ENCODE measurements around the gene SPRTN. TPM values are rescaled to one million over a fixed set of nuclear protein-coding genes. Genes with fewer than 3 reads are reported as not detected.

SPRTN gene, protein sequence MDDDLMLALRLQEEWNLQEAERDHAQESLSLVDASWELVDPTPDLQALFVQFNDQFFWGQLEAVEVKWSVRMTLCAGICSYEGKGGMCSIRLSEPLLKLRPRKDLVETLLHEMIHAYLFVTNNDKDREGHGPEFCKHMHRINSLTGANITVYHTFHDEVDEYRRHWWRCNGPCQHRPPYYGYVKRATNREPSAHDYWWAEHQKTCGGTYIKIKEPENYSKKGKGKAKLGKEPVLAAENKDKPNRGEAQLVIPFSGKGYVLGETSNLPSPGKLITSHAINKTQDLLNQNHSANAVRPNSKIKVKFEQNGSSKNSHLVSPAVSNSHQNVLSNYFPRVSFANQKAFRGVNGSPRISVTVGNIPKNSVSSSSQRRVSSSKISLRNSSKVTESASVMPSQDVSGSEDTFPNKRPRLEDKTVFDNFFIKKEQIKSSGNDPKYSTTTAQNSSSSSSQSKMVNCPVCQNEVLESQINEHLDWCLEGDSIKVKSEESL
- 17.4 and 18.9 TPM in 2 replicates for total RNA-seq (2014; rRNA removed; shearing (Covaris generic); ENCODE audit: low replicate concordance)

DNA sequence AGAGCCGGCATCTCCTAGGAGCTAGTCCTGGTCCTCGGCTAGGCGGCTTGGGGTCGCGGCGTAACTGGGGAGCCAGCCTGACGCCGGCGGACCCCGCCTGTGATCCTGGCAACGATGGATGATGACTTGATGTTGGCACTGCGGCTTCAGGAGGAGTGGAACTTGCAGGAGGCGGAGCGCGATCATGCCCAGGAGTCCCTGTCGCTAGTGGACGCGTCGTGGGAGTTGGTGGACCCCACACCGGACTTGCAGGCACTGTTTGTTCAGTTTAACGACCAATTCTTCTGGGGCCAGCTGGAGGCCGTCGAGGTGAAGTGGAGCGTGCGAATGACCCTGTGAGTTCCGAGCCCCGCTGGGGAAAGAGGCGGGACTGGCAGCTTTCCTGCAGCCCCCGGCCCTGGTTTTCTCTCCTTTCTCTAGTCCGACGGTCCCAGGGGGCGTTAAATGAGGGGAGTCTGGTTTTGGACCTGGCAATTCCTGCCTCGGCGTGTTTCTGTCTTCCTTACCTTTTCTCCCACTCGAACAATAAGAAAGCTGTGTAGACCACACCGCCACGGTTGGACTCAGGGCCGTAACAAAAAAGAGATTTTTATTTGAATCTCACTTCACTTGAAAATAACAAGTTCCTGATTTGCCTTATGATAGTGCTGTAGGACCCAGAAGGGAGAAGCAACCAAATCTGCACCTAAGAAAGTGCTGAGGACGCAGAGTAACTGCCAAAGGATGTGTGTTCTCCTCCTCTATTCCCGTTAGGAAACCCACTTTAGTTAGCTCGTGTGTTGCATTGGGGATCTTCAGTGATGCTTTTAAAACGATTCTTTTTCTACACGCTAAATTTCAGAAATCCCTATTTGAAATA is at the start of gene SPRTN:
SPRTN (plus strand) TSS at position 24 of the 859 bp plus-strand sequence; CDS start at position 115, 91 bp downstream.
- Histone ChIP-seq H3K27me3 (ENCODE audit: low read length) (no peaks in the 10 kb centered on the region), H3K9me2 (replicated peaks; ENCODE audit: insufficient read depth, low read length) (no peaks in the 10 kb centered on the region), H3K27ac (ENCODE audit: low read length) (peak within 1 kb of the TSS; percentile 95), H3K4me2 (ENCODE audit: low read depth, low read length, poor library complexity, severe bottlenecking) (peak within 1 kb of the TSS; percentile 96), H3K9me3 (ENCODE audit: low read length) (no peaks in the 10 kb centered on the region), H3K79me2 (ENCODE audit: low read length) (peaks cover 89% of the 10 kb centered on the region), H3K36me3 (ENCODE audit: insufficient read depth, low read length) (peaks cover 30% of the 10 kb centered on the region; the same call in 1 of the 2 replicates), H3K4me1 (ENCODE audit: low read length) (peaks cover 42% of the 10 kb centered on the region), H3K9ac (ENCODE audit: low read length) (peak within 1 kb of the TSS; percentile 100), H4K20me1 (ENCODE audit: insufficient read depth, low read depth, low read length) (peaks cover 31% of the 10 kb centered on the region), H2AFZ (ENCODE audit: low read length) (peak within 1 kb of the TSS; percentile 99), H3K4me3 (ENCODE audit: low read length) (peak within 1 kb of the TSS; percentile 100)
- DNase-seq = peak; percentile 56

GRCh38 chr1:231295938-231296337 is 42.2 kb upstream of the SPRTN start:
- H2AFZ ChIP-seq (ENCODE audit: low read length) = no peak overlapping the region
- no peaks in the 10 kb centered on the region for H3K27me3 ChIP-seq (ENCODE audit: low read length)
- no peaks in the 10 kb centered on the region for H4K20me1 ChIP-seq (ENCODE audit: insufficient read depth, low read depth, low read length)
- no peaks in the 10 kb centered on the region for H3K36me3 ChIP-seq (ENCODE audit: insufficient read depth, low read length)
- no peaks in the 10 kb centered on the region for H3K79me2 ChIP-seq (ENCODE audit: low read length)
- H3K4me1 ChIP-seq (ENCODE audit: low read length) = no peaks in the 10 kb centered on the region
- no peak for DNase-seq
- H3K27ac ChIP-seq (ENCODE audit: low read length) = no peak overlapping the region
- no peaks in the 10 kb centered on the region for H3K9me3 ChIP-seq (ENCODE audit: low read length)
- no peak overlapping the region for H3K4me3 ChIP-seq (ENCODE audit: low read length)
- no peak overlapping the region for H3K9ac ChIP-seq (ENCODE audit: low read length)
- H3K9me2 ChIP-seq (replicated peaks; ENCODE audit: insufficient read depth, low read length) = no peaks in the 10 kb centered on the region; the same call in 1 of the 2 replicates
- no peak overlapping the region for H3K4me2 ChIP-seq (ENCODE audit: low read depth, low read length, poor library complexity, severe bottlenecking)

DNA sequence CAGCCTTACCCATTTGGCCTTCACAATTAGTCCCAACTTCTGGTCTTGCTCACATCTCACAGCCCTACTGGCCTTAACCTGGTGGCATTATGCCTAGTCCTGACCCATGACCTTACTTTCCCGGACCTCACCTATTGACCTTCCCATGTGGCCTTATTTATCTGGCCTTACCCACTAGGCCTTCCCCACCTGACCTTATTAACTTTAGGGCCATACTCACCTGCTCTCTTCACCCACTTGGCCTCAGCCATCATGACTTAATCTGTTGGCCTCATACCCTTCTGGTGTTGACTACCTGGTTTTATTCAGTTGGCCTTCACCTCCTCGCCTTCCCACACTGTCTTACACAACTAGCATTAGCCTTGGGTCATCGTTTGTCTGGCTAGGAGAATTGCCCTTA is 36.1 kb upstream of the SPRTN start:
- H3K27me3 ChIP-seq (ENCODE audit: low read length) = no peaks in the 10 kb centered on the region
- DNase-seq = no peak
- H2AFZ ChIP-seq (ENCODE audit: low read length) = no peak overlapping the region
- peaks cover 3% of the 10 kb centered on the region; the same call in 1 of the 2 replicates for H3K9me2 ChIP-seq (replicated peaks; ENCODE audit: insufficient read depth, low read length)
- no peak overlapping the region for H3K27ac ChIP-seq (ENCODE audit: low read length)
- H3K9me3 ChIP-seq (ENCODE audit: low read length) = no peaks in the 10 kb centered on the region
- no peaks in the 10 kb centered on the region for H4K20me1 ChIP-seq (ENCODE audit: insufficient read depth, low read depth, low read length)
- no peak overlapping the region for H3K4me3 ChIP-seq (ENCODE audit: low read length)
- no peaks in the 10 kb centered on the region for H3K4me1 ChIP-seq (ENCODE audit: low read length)
- H3K36me3 ChIP-seq (ENCODE audit: insufficient read depth, low read length) = no peaks in the 10 kb centered on the region
- no peaks in the 10 kb centered on the region for H3K79me2 ChIP-seq (ENCODE audit: low read length)
- no peak overlapping the region for H3K9ac ChIP-seq (ENCODE audit: low read length)
- no peak overlapping the region for H3K4me2 ChIP-seq (ENCODE audit: low read depth, low read length, poor library complexity, severe bottlenecking)

GRCh38 chr1:231310391-231310934 is 27.6 kb upstream of the SPRTN start:
- H3K4me1 ChIP-seq (ENCODE audit: low read length) = no peaks in the 10 kb centered on the region
- H3K4me2 ChIP-seq (ENCODE audit: low read depth, low read length, poor library complexity, severe bottlenecking) = no peak overlapping the region
- no peaks in the 10 kb centered on the region for H3K36me3 ChIP-seq (ENCODE audit: insufficient read depth, low read length)
- H3K9ac ChIP-seq (ENCODE audit: low read length) = no peak overlapping the region
- no peaks in the 10 kb centered on the region for H3K79me2 ChIP-seq (ENCODE audit: low read length)
- no peak overlapping the region for H3K27ac ChIP-seq (ENCODE audit: low read length)
- H3K27me3 ChIP-seq (ENCODE audit: low read length) = no peaks in the 10 kb centered on the region
- no peaks in the 10 kb centered on the region for H4K20me1 ChIP-seq (ENCODE audit: insufficient read depth, low read depth, low read length)
- no peaks in the 10 kb centered on the region for H3K9me3 ChIP-seq (ENCODE audit: low read length)
- DNase-seq = no peak
- H3K4me3 ChIP-seq (ENCODE audit: low read length) = no peak overlapping the region
- no peak overlapping the region for H2AFZ ChIP-seq (ENCODE audit: low read length)
- no peaks in the 10 kb centered on the region for H3K9me2 ChIP-seq (replicated peaks; ENCODE audit: insufficient read depth, low read length)

GRCh38 chr1:231311720-231312431 is 26.2 kb upstream of the SPRTN start:
- H3K36me3 ChIP-seq (ENCODE audit: insufficient read depth, low read length) = no peaks in the 10 kb centered on the region
- DNase-seq = no peak
- no peak overlapping the region for H3K4me3 ChIP-seq (ENCODE audit: low read length)
- H3K9me3 ChIP-seq (ENCODE audit: low read length) = no peaks in the 10 kb centered on the region
- no peaks in the 10 kb centered on the region for H3K4me1 ChIP-seq (ENCODE audit: low read length)
- no peaks in the 10 kb centered on the region for H3K79me2 ChIP-seq (ENCODE audit: low read length)
- H3K27me3 ChIP-seq (ENCODE audit: low read length) = no peaks in the 10 kb centered on the region
- H3K9me2 ChIP-seq (replicated peaks; ENCODE audit: insufficient read depth, low read length) = no peaks in the 10 kb centered on the region
- no peaks in the 10 kb centered on the region for H4K20me1 ChIP-seq (ENCODE audit: insufficient read depth, low read depth, low read length)
- no peak overlapping the region for H2AFZ ChIP-seq (ENCODE audit: low read length)
- no peak overlapping the region for H3K4me2 ChIP-seq (ENCODE audit: low read depth, low read length, poor library complexity, severe bottlenecking)
- H3K27ac ChIP-seq (ENCODE audit: low read length) = no peak overlapping the region
- no peak overlapping the region for H3K9ac ChIP-seq (ENCODE audit: low read length)

DNA sequence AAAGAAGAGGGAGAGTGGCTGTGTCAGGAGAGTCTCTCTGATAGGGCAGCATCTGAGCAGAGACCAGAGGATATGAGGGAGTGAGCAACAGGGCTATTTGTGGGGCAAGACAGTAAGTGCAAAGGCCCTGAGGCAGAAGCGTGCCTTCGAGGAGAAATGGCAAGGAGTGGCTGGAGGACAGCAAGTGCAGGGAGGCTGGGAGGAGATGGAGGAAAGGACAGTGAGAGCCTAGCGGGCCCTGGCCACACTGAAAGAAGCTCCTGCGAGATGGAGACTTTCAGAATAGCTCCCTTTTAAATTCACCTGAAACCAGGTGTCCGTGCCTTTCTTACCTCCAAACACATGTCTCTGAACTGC is 25.7 kb upstream of the SPRTN start:
- H3K27me3 ChIP-seq (ENCODE audit: low read length) = no peaks in the 10 kb centered on the region
- no peak overlapping the region for H3K27ac ChIP-seq (ENCODE audit: low read length)
- H2AFZ ChIP-seq (ENCODE audit: low read length) = no peak overlapping the region
- no peak overlapping the region for H3K4me2 ChIP-seq (ENCODE audit: low read depth, low read length, poor library complexity, severe bottlenecking)
- no peaks in the 10 kb centered on the region for H3K9me3 ChIP-seq (ENCODE audit: low read length)
- no peak overlapping the region for H3K9ac ChIP-seq (ENCODE audit: low read length)
- H3K4me3 ChIP-seq (ENCODE audit: low read length) = no peak overlapping the region
- DNase-seq = no peak
- no peaks in the 10 kb centered on the region for H3K79me2 ChIP-seq (ENCODE audit: low read length)
- no peaks in the 10 kb centered on the region for H4K20me1 ChIP-seq (ENCODE audit: insufficient read depth, low read depth, low read length)
- H3K4me1 ChIP-seq (ENCODE audit: low read length) = no peaks in the 10 kb centered on the region
- no peaks in the 10 kb centered on the region for H3K9me2 ChIP-seq (replicated peaks; ENCODE audit: insufficient read depth, low read length)
- no peaks in the 10 kb centered on the region for H3K36me3 ChIP-seq (ENCODE audit: insufficient read depth, low read length)

DNA sequence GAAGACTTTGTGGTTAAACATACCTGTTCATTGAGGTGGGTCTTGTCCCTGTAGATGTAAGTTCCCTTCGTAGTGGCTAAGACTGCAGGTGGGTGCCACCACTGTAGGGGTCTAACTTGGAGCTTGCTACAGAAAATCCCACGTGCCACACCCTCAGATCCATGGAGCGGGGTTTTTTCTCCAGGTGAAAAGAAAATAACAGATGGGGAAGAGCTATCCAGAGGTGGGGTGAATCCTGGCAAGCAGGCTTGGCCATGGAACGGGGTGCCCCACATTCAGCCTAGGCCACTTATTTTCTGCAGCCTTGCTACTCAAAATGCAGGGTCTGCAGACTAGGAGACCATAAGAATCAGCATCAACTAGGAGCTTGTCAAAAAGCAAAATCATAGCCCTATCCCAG is 24.4 kb upstream of the SPRTN start:
- H2AFZ ChIP-seq (ENCODE audit: low read length) = no peak overlapping the region
- H3K27ac ChIP-seq (ENCODE audit: low read length) = no peak overlapping the region
- H4K20me1 ChIP-seq (ENCODE audit: insufficient read depth, low read depth, low read length) = no peaks in the 10 kb centered on the region
- no peaks in the 10 kb centered on the region; the same call in 1 of the 2 replicates for H3K9me3 ChIP-seq (ENCODE audit: low read length)
- H3K9ac ChIP-seq (ENCODE audit: low read length) = no peak overlapping the region
- no peak overlapping the region for H3K4me2 ChIP-seq (ENCODE audit: low read depth, low read length, poor library complexity, severe bottlenecking)
- no peaks in the 10 kb centered on the region for H3K9me2 ChIP-seq (replicated peaks; ENCODE audit: insufficient read depth, low read length)
- H3K4me3 ChIP-seq (ENCODE audit: low read length) = no peak overlapping the region
- no peaks in the 10 kb centered on the region for H3K36me3 ChIP-seq (ENCODE audit: insufficient read depth, low read length)
- no peak for DNase-seq
- H3K4me1 ChIP-seq (ENCODE audit: low read length) = no peaks in the 10 kb centered on the region
- no peaks in the 10 kb centered on the region for H3K27me3 ChIP-seq (ENCODE audit: low read length)
- no peaks in the 10 kb centered on the region for H3K79me2 ChIP-seq (ENCODE audit: low read length)

All from Karpas-422 (cell line).